ENCODE measurements around the gene LRRC25. TPM values are rescaled to one million over a fixed set of nuclear protein-coding genes. Genes with fewer than 3 reads are reported as not detected.

LRRC25 gene
- total RNA-seq, 1 experiment from 2014 or later = 0.31 TPM

DNA sequence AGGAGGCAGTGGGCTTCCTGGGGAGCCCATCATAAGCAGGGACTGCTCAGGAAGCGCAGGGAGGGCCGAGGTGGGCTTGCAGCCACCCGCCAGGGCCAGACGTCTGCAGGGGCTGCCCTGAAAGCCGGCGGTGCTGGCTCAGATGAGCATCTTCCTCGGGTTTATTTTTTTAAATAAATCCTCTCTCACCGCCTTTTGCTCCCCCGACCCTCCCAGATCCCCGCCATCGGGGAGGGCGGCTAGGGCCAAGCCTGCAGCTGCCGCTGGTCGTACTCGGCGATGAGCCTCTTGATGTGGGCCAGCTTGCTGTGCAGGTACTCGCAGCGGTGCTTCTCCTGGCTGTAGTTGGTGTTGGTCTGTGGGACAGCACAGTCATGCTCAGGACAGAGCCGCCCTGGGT lies 47.1 kb upstream of the LRRC25 start (continued):
- TF ChIP-seq, protein P1, sequence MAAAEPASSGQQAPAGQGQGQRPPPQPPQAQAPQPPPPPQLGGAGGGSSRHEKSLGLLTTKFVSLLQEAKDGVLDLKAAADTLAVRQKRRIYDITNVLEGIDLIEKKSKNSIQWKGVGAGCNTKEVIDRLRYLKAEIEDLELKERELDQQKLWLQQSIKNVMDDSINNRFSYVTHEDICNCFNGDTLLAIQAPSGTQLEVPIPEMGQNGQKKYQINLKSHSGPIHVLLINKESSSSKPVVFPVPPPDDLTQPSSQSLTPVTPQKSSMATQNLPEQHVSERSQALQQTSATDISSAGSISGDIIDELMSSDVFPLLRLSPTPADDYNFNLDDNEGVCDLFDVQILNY (CRISPR knock-in tag; IDR thresholded peaks at IDR 0.05) = no peak
- no peak for TF ChIP-seq MXD4 (CRISPR knock-in tag; IDR thresholded peaks at IDR 0.05; ENCODE audit: borderline replicate concordance)
- no peak for TF ChIP-seq HMGXB4 (CRISPR knock-in tag; IDR thresholded peaks at IDR 0.05)
- TF ChIP-seq ZNF121 (CRISPR knock-in tag; IDR thresholded peaks at IDR 0.05) = no peak
- TF ChIP-seq ZNF317 (CRISPR knock-in tag; IDR thresholded peaks at IDR 0.05; ENCODE audit: borderline replicate concordance, low read depth) = no peak

GRCh38 chr19:18443831-18444230 lies 46.4 kb upstream of the LRRC25 start:
- DNase-seq (ENCODE audit: low spot score) (no peak), ATAC-seq (no peak)
- H3K4me1 Mint-ChIP-seq = peaks cover 13% of the 10 kb centered on the region
- no peak overlapping the region for H3K4me3 Mint-ChIP-seq
- H3K9me3 Mint-ChIP-seq = peaks cover 5% of the 10 kb centered on the region
- H3K27me3 Mint-ChIP-seq (ENCODE audit: low read depth) = no peaks in the 10 kb centered on the region
- TF ChIP-seq NFATC4 (CRISPR knock-in tag; IDR thresholded peaks at IDR 0.05) (no peak), SMAD3 (CRISPR knock-in tag; IDR thresholded peaks at IDR 0.05; ENCODE audit: borderline replicate concordance) (no peak), ZNF263 (CRISPR knock-in tag; IDR thresholded peaks at IDR 0.05; ENCODE audit: low read depth) (no peak), HMGXB4 (CRISPR knock-in tag; IDR thresholded peaks at IDR 0.05) (no peak), MXD4 (CRISPR knock-in tag; IDR thresholded peaks at IDR 0.05; ENCODE audit: borderline replicate concordance) (no peak), NFYB (CRISPR knock-in tag; conservative IDR thresholded peaks at IDR 0.05; ENCODE audit: low read depth) (no peak), GABPB1 (CRISPR knock-in tag; IDR thresholded peaks at IDR 0.05) (no peak), ZSCAN18 (CRISPR knock-in tag; IDR thresholded peaks at IDR 0.05) (no peak), SP1 (CRISPR knock-in tag; conservative IDR thresholded peaks at IDR 0.05) (no peak)
- TF ChIP-seq, protein P2, sequence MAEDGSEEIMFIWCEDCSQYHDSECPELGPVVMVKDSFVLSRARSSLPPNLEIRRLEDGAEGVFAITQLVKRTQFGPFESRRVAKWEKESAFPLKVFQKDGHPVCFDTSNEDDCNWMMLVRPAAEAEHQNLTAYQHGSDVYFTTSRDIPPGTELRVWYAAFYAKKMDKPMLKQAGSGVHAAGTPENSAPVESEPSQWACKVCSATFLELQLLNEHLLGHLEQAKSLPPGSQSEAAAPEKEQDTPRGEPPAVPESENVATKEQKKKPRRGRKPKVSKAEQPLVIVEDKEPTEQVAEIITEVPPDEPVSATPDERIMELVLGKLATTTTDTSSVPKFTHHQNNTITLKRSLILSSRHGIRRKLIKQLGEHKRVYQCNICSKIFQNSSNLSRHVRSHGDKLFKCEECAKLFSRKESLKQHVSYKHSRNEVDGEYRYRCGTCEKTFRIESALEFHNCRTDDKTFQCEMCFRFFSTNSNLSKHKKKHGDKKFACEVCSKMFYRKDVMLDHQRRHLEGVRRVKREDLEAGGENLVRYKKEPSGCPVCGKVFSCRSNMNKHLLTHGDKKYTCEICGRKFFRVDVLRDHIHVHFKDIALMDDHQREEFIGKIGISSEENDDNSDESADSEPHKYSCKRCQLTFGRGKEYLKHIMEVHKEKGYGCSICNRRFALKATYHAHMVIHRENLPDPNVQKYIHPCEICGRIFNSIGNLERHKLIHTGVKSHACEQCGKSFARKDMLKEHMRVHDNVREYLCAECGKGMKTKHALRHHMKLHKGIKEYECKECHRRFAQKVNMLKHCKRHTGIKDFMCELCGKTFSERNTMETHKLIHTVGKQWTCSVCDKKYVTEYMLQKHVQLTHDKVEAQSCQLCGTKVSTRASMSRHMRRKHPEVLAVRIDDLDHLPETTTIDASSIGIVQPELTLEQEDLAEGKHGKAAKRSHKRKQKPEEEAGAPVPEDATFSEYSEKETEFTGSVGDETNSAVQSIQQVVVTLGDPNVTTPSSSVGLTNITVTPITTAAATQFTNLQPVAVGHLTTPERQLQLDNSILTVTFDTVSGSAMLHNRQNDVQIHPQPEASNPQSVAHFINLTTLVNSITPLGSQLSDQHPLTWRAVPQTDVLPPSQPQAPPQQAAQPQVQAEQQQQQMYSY (CRISPR knock-in tag; IDR thresholded peaks at IDR 0.05) = no peak
- H3K27ac Mint-ChIP-seq = peak overlapping the region; percentile 15; the same call in 1 of the 2 replicates
- CTCF ChIA-PET = interaction anchor here (0.5 to 1.0 kb wide), 4 partner anchors 12 to 543 kb away, joined by 3 read pairs; no protein-coding TSS in a partner anchor
- peaks cover 12% of the 10 kb centered on the region for H3K36me3 Mint-ChIP-seq
- POLR2A ChIA-PET = no interaction called here

GRCh38 chr19:18443406-18443805 lies 46.0 kb upstream of the LRRC25 start:
- Mint-ChIP-seq H3K4me3 (no peak overlapping the region), H3K27ac (no peak overlapping the region)
- CTCF ChIA-PET = interaction anchor here (1.0 to 1.3 kb wide), 3 partner anchors 18 to 77 kb away, joined by 3 to 5 read pairs (median 3); no protein-coding TSS in a partner anchor

More at GRCh38 chr19:18443406-18443805, 46.0 kb upstream of the LRRC25 start:
- peaks cover 9% of the 10 kb centered on the region for H3K36me3 Mint-ChIP-seq
- peaks cover 5% of the 10 kb centered on the region for H3K9me3 Mint-ChIP-seq
- TF ChIP-seq, protein P3, sequence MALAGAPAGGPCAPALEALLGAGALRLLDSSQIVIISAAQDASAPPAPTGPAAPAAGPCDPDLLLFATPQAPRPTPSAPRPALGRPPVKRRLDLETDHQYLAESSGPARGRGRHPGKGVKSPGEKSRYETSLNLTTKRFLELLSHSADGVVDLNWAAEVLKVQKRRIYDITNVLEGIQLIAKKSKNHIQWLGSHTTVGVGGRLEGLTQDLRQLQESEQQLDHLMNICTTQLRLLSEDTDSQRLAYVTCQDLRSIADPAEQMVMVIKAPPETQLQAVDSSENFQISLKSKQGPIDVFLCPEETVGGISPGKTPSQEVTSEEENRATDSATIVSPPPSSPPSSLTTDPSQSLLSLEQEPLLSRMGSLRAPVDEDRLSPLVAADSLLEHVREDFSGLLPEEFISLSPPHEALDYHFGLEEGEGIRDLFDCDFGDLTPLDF (CRISPR knock-in tag; IDR thresholded peaks at IDR 0.05) = no peak
- no peak for TF ChIP-seq TCF7 (CRISPR knock-in tag; IDR thresholded peaks at IDR 0.05; ENCODE audit: low read depth)
- TF ChIP-seq, protein P4, sequence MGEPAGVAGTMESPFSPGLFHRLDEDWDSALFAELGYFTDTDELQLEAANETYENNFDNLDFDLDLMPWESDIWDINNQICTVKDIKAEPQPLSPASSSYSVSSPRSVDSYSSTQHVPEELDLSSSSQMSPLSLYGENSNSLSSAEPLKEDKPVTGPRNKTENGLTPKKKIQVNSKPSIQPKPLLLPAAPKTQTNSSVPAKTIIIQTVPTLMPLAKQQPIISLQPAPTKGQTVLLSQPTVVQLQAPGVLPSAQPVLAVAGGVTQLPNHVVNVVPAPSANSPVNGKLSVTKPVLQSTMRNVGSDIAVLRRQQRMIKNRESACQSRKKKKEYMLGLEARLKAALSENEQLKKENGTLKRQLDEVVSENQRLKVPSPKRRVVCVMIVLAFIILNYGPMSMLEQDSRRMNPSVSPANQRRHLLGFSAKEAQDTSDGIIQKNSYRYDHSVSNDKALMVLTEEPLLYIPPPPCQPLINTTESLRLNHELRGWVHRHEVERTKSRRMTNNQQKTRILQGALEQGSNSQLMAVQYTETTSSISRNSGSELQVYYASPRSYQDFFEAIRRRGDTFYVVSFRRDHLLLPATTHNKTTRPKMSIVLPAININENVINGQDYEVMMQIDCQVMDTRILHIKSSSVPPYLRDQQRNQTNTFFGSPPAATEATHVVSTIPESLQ (CRISPR knock-in tag; IDR thresholded peaks at IDR 0.05) = no peak
- TF ChIP-seq ZNF281 (CRISPR knock-in tag; IDR thresholded peaks at IDR 0.05) = no peak
- DNase-seq (ENCODE audit: low spot score) (no peak), ATAC-seq (no peak)
- peaks cover 17% of the 10 kb centered on the region for H3K4me1 Mint-ChIP-seq
- no peaks in the 10 kb centered on the region for H3K27me3 Mint-ChIP-seq (ENCODE audit: low read depth)
- POLR2A ChIA-PET = no interaction called here

Data from WTC11 (cell line).